ENCODE results near the gene LARP1. TPM values are rescaled to one million over a fixed set of nuclear protein-coding genes. Genes with fewer than 3 reads are reported as not detected.
"Not testable (repeated sequence)": the region's sequence is repeated elsewhere in the genome, so short reads cannot be mapped to it uniquely, and the experiment has no call there.

The LARP1 gene
- total RNA-seq, 2 experiments from 2014 or later, result 214 to 218 TPM

- ChIA-PET POLR2A (interaction anchor here (0.8 kb wide), 1 partner anchor 493 kb away, joined by 3 read pairs; no protein-coding TSS in a partner anchor), CTCF (no interaction called here)
- no peaks in the 10 kb centered on the region for H3K27me3 Mint-ChIP-seq
- ATAC-seq, result no peak
- no peaks in the 10 kb centered on the region for H3K36me3 Mint-ChIP-seq (ENCODE audit: low read depth)
- intact Hi-C loops (cut with micrococcal nuclease), result no loop called here
- H3K27ac Mint-ChIP-seq, result no peak overlapping the region
- TF ChIP-seq CTCF (IDR thresholded peaks at IDR 0.05), result no peak
- H3K9me3 Mint-ChIP-seq, result no peaks in the 10 kb centered on the region
- H3K4me1 Mint-ChIP-seq (ENCODE audit: low read depth), result no peaks in the 10 kb centered on the region
- DNase-seq, result no peak
- no peak overlapping the region for H3K4me3 Mint-ChIP-seq
Measured at GRCh38 chr5:154745349-154745748, 9.8 kb upstream of the LARP1 start.

GRCh38 chr5:154749491-154749890, 5.7 kb upstream of the LARP1 start:
- peaks cover 15% of the 10 kb centered on the region for H3K4me1 Mint-ChIP-seq (ENCODE audit: low read depth)
- DNase-seq (no peak), ATAC-seq (no peak)
- ChIA-PET POLR2A (no interaction called here), CTCF (interaction anchor here (1.3 kb wide), 1 partner anchor 99 kb away, joined by 3 read pairs; no protein-coding TSS in a partner anchor)
- H3K4me3 Mint-ChIP-seq, result no peak overlapping the region
- no peak overlapping the region for H3K27ac Mint-ChIP-seq
- no peak for TF ChIP-seq CTCF (IDR thresholded peaks at IDR 0.05)
- H3K9me3 Mint-ChIP-seq, result no peaks in the 10 kb centered on the region
- no peaks in the 10 kb centered on the region for H3K36me3 Mint-ChIP-seq (ENCODE audit: low read depth)
- H3K27me3 Mint-ChIP-seq, result no peaks in the 10 kb centered on the region
- intact Hi-C loops (cut with micrococcal nuclease), result no loop called here

- H3K27ac Mint-ChIP-seq; DNase-seq; H3K36me3 Mint-ChIP-seq (ENCODE audit: low read depth); intact Hi-C loops (cut with micrococcal nuclease); H3K9me3 Mint-ChIP-seq; H3K27me3 Mint-ChIP-seq; H3K4me3 Mint-ChIP-seq; ATAC-seq: not testable (repeated sequence)
- CTCF ChIA-PET, result interaction anchor here (1.3 kb wide), 1 partner anchor 27 kb away, joined by 3 read pairs; no protein-coding TSS in a partner anchor
- peaks cover 15% of the 10 kb centered on the region for H3K4me1 Mint-ChIP-seq (ENCODE audit: low read depth)
- POLR2A ChIA-PET, result interaction anchor here (1.2 kb wide), 1 partner anchor 10 kb away, joined by 3 read pairs; no protein-coding TSS in a partner anchor
Measured at GRCh38 chr5:154750641-154751040, 4.5 kb upstream of the LARP1 start.

- DNase-seq, result no peak
- Mint-ChIP-seq H3K27ac (no peak overlapping the region), H3K4me1 (ENCODE audit: low read depth) (peaks cover 15% of the 10 kb centered on the region), H3K9me3 (no peaks in the 10 kb centered on the region), H3K4me3 (no peak overlapping the region), H3K36me3 (ENCODE audit: low read depth) (peaks cover 4% of the 10 kb centered on the region), H3K27me3 (no peaks in the 10 kb centered on the region)
- no peak for TF ChIP-seq CTCF (IDR thresholded peaks at IDR 0.05)
- no peak for ATAC-seq
- intact Hi-C loops (cut with micrococcal nuclease), result no loop called here
- CTCF ChIA-PET, result interaction anchor here (1.3 kb wide), 1 partner anchor 26 kb away, joined by 3 read pairs; no protein-coding TSS in a partner anchor
- POLR2A ChIA-PET, result interaction anchor here (1.2 kb wide), 1 partner anchor 8 kb away, joined by 3 read pairs; no protein-coding TSS in a partner anchor
Measured at GRCh38 chr5:154751854-154752253, 3.3 kb upstream of the LARP1 start.

- Mint-ChIP-seq H3K36me3 (ENCODE audit: low read depth) (peaks cover 12% of the 10 kb centered on the region), H3K4me3 (peak overlapping the region; percentile 97), H3K4me1 (ENCODE audit: low read depth) (peaks cover 26% of the 10 kb centered on the region), H3K9me3 (no peaks in the 10 kb centered on the region), H3K27me3 (no peaks in the 10 kb centered on the region), H3K27ac (peak overlapping the region; percentile 99)
- ChIA-PET CTCF (no interaction called here), POLR2A (interaction anchor here (1.0 to 1.2 kb wide), 2 partner anchors 13 to 104 kb away, joined by 3 to 4 read pairs; no protein-coding TSS in a partner anchor)
- DNase-seq, result no peak
- no peak for ATAC-seq
- intact Hi-C loops (cut with micrococcal nuclease), result loop anchor here (2.0 kb wide), 2 partner anchors 103 to 105 kb away; partner anchors contain the start of gene CNOT8
- TF ChIP-seq CTCF (IDR thresholded peaks at IDR 0.05), result no peak
Measured at GRCh38 chr5:154753792-154754191, 1.4 kb upstream of the LARP1 start.

All from activated CD8-positive, alpha-beta T cell treated with anti-CD3 and anti-CD28 coated beads for 36 hours (primary cell).